HepG2 (cell line): Measurements from ENCODE around the gene RUVBL2. TPM values are rescaled to one million over a fixed set of nuclear protein-coding genes. Genes with fewer than 3 reads are reported as not detected.

Experiments used
- BORCS8-MEF2B ChIP-seq: sonication (generic); formaldehyde crosslinking; IDR thresholded peaks from 2 replicates; pipeline ENCODE4 v1.8.0; 2022; ENCODE audit warnings: mild to moderate bottlenecking, missing genetic modification reagents
- CCAR2 ChIP-seq: fragments of 200-400 bp; formaldehyde crosslinking; optimal IDR thresholded peaks from 2 replicates; pipeline ENCODE3; 2018; ENCODE audit warnings: low read depth, mild to moderate bottlenecking, low read length, moderate library complexity
- CSRNP1 ChIP-seq: sonication (generic); formaldehyde crosslinking; IDR thresholded peaks from 2 replicates; pipeline ENCODE4 v1.8.1; 2023; ENCODE audit warnings: mild to moderate bottlenecking, missing genetic modification reagents
- ETV6 ChIP-seq: sonication (generic); formaldehyde crosslinking; conservative IDR thresholded peaks from 2 replicates; pipeline ENCODE4 v1.4.0; 2020; ENCODE audit warnings: missing genetic modification reagents
- MIER3 ChIP-seq: IDR thresholded peaks from 2 replicates; pipeline ENCODE4 v1.6.1; 2016; ENCODE audit warnings: missing compliant biosample characterization, borderline replicate concordance
- NFIB ChIP-seq: sonication (generic); formaldehyde crosslinking; IDR thresholded peaks from 2 replicates; pipeline ENCODE4 v1.9.0; 2021; ENCODE audit warnings: missing genetic modification reagents, mild to moderate bottlenecking, borderline replicate concordance
- SKIL ChIP-seq: sonication (generic); formaldehyde crosslinking; IDR thresholded peaks from 2 replicates; pipeline ENCODE4 v1.8.0; 2022; ENCODE audit warnings: missing genetic modification reagents, mild to moderate bottlenecking, moderate library complexity, borderline replicate concordance
- SP1 ChIP-seq, 2 experiments: fragments of 450-650 bp in 1 of 2; sonication (generic) in 1 of 2; formaldehyde crosslinking in 1 of 2; IDR thresholded peaks; 2 replicates each; pipeline versions ENCODE4 v1.4.0 to v1.6.1; 2016 to 2020; ENCODE audit warnings: missing genetic modification reagents in 1 of 2
- YEATS2 ChIP-seq: sonication (generic); formaldehyde crosslinking; IDR thresholded peaks from 2 replicates; pipeline ENCODE4 v1.4.0; 2020; ENCODE audit warnings: missing genetic modification reagents, borderline replicate concordance
- ZBTB20 ChIP-seq: sonication (generic); formaldehyde crosslinking; IDR thresholded peaks from 2 replicates; pipeline ENCODE4 v1.8.1; 2023; ENCODE audit warnings: missing genetic modification reagents, low read depth, mild to moderate bottlenecking, borderline replicate concordance
- ZBTB8A ChIP-seq: sonication (generic); formaldehyde crosslinking; IDR thresholded peaks from 2 replicates; pipeline ENCODE4 v1.4.0; 2020; ENCODE audit warnings: mild to moderate bottlenecking, low read depth, missing genetic modification reagents, borderline replicate concordance
- ZEB1 ChIP-seq: IDR thresholded peaks from 2 replicates; pipeline ENCODE4 v1.6.1; 2012; ENCODE audit warnings: mild to moderate bottlenecking, low read depth, inconsistent platforms; ENCODE audit not compliant: insufficient replicate concordance
- ZHX1 ChIP-seq: sonication (generic); formaldehyde crosslinking; IDR thresholded peaks from 2 replicates; pipeline ENCODE4 v1.8.1; 2022; ENCODE audit warnings: low read depth, mild to moderate bottlenecking, missing genetic modification reagents
- ZNF253 ChIP-seq: sonication (generic); formaldehyde crosslinking; IDR thresholded peaks from 2 replicates; pipeline ENCODE4 v1.8.0; 2022; ENCODE audit warnings: mild to moderate bottlenecking, missing genetic modification reagents, borderline replicate concordance
- ZNF33A ChIP-seq: sonication (generic); formaldehyde crosslinking; IDR thresholded peaks from 2 replicates; pipeline ENCODE4 v1.5.1; 2020; ENCODE audit warnings: missing genetic modification reagents, mild to moderate bottlenecking, moderate library complexity, borderline replicate concordance
- ZNF383 ChIP-seq: sonication (generic); formaldehyde crosslinking; IDR thresholded peaks from 2 replicates; pipeline ENCODE4 v1.4.0; 2020; ENCODE audit warnings: missing genetic modification reagents, mild to moderate bottlenecking, borderline replicate concordance
- ZNF570 ChIP-seq: sonication (generic); formaldehyde crosslinking; IDR thresholded peaks from 2 replicates; pipeline ENCODE4 v1.4.0; 2020; ENCODE audit warnings: mild to moderate bottlenecking, missing genetic modification reagents, borderline replicate concordance
- ZNF749 ChIP-seq: sonication (generic); formaldehyde crosslinking; IDR thresholded peaks from 2 replicates; pipeline ENCODE4 v1.8.0; 2022; ENCODE audit warnings: mild to moderate bottlenecking, missing genetic modification reagents, moderate library complexity, borderline replicate concordance
- polyA plus RNA-seq, 8 experiments: library from polyadenylated mRNA; depleted of rRNA in 3 of 8; stranded (reverse) in 7 of 8; unstranded in 1 of 8; fragments of >200 nt; fragmentation: Illumina TruSeq in 4 of 8; extraction: Trizol in 4 of 8; gene quantifications; 2 replicates each; pipeline versions ENCODE4 v1.2.1 to v1.2.3, GENCODE V29; 2011 to 2016; ENCODE audit warnings: low read depth in 4 of 8, missing spikeins in 1 of 8, mixed read lengths in 1 of 8; ENCODE audit not compliant: insufficient read depth in 1 of 8
- total RNA-seq, 5 experiments: library from RNA; depleted of rRNA; stranded (reverse); fragments of >200 nt; fragmentation: Illumina TruSeq; extraction: Trizol; gene quantifications; 2 replicates each; pipeline ENCODE4 v1.2.3, GENCODE V29; 2016; ENCODE audit warnings: low read depth in 1 of 5
- TF ChIP-seq, protein P1 (sequence below): sonication (generic); formaldehyde crosslinking; IDR thresholded peaks from 2 replicates; pipeline ENCODE4 v1.5.1; 2020; ENCODE audit warnings: mild to moderate bottlenecking, missing genetic modification reagents, moderate library complexity

Gene RUVBL2
- total and polyA plus RNA-seq, 2 of the 13 experiments (the other 11 are each of a cell fraction or from before 2014, with no cell fraction given) = 120 to 122 TPM

DNA sequence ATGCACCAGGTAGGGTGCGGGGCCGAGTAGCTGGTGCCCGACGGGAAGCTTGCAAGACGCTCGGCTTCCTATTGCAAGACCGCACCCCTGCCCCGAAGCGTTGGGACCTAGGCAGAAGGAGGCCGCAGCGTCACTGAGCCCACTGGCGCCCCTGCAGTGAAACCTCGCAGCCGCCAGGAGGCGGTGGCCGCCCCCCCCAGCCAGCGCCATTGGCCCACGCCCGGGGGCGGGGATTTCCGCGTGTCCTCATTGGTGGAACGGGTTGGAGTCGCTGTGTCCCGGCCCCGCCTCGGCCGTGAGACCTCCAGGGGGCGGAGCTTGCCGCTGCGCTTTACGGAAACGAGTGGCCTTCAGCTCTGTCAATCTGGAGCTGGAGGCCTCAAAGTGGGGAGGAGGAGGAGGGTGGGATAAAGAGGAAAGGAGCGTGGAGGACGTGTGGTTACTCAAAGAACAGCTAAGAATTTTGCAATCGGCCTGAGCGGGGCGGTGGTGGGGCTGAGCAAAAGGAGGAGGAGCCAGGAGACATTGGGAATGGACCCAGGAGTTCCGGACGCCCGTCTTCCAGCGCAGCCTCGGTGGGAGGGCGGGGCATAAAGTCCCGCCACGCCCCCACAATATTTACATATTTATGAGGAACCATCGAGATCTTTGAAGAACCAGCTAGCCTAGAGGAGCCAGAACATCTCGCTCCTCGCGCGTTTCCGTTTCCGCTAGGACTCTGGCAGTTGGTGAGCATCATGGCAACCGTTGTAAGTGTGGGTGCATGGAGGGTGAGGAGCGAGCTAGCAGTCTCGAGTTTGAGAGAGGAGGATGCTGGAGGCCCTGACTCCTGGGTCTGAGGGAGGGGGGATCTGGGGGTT lies at the start of gene RUVBL2, which contains the start of gene GYS1 (continued):
- TF ChIP-seq ZNF749 (no peak), CSRNP1 (CRISPR knock-in tag) (no peak), SKIL (CRISPR knock-in tag) (0 out of 2 replicates have a peak, but pooled peaks have one; percentile 5), ETV6 (CRISPR knock-in tag) (0 out of 2 replicates have a peak, but pooled peaks have one; percentile 45), YEATS2 (CRISPR knock-in tag) (peak; percentile 60; the same call in 1 of the 2 replicates), SP1 (IDR thresholded peaks at IDR 0.05) (no peak), SP1 (CRISPR knock-in tag; IDR thresholded peaks at IDR 0.05) (peak; percentile 94), ZHX1 (CRISPR knock-in tag) (no peak), ZBTB8A (CRISPR knock-in tag) (no peak), MIER3 (peak; percentile 64; the same call in 1 of the 2 replicates), ZNF253 (no peak), ZNF383 (CRISPR knock-in tag) (no peak), ZEB1 (no peak), CCAR2 (no peak), NFIB (CRISPR knock-in tag) (no peak), ZNF33A (peak; percentile 86; the same call in 1 of the 2 replicates), BORCS8-MEF2B (CRISPR knock-in tag) (no peak), ZNF570 (CRISPR knock-in tag) (no peak), ZBTB20 (CRISPR knock-in tag) (0 out of 2 replicates have a peak, but pooled peaks have one; percentile 13)
- TF ChIP-seq, protein P1, sequence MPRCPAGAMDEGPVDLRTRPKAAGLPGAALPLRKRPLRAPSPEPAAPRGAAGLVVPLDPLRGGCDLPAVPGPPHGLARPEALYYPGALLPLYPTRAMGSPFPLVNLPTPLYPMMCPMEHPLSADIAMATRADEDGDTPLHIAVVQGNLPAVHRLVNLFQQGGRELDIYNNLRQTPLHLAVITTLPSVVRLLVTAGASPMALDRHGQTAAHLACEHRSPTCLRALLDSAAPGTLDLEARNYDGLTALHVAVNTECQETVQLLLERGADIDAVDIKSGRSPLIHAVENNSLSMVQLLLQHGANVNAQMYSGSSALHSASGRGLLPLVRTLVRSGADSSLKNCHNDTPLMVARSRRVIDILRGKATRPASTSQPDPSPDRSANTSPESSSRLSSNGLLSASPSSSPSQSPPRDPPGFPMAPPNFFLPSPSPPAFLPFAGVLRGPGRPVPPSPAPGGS (CRISPR knock-in tag) = 0 out of 2 replicates have a peak, but pooled peaks have one; percentile 43
